Measurements from ENCODE around the gene COL16A1. TPM values are rescaled to one million over a fixed set of nuclear protein-coding genes. Genes with fewer than 3 reads are reported as not detected.
"Not testable (repeated sequence)": the region's sequence is repeated elsewhere in the genome, so short reads cannot be mapped to it uniquely, and the experiment has no call there.

COL16A1 gene
- polyA plus RNA-seq, 3 donors = 26.6 to 35.9 (median 30.8) TPM

DNA sequence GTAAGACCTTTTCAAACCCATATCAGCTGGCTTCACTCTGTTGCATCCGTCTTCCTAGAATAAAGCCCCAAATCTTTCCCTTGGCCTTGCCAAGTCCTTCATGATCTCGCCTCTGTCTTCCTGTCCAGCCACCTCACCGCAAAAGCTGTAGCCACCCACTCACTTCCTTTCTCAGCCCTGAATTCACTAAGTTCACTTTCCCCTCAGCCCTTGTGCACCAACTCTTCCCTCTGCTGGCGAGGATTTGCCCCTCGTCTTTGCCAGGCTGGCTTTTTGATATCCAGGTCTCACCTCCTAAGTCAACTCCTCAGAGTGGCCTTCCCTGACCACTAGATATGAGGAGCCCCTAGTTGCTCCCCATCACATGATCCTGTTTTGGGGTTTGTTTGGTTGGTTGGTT lies 3.9 kb upstream of the COL16A1 start:
- DNase-seq (ENCODE audit: low read depth in 3 of 3, low spot score in 2 of 3) = no peak

DNA sequence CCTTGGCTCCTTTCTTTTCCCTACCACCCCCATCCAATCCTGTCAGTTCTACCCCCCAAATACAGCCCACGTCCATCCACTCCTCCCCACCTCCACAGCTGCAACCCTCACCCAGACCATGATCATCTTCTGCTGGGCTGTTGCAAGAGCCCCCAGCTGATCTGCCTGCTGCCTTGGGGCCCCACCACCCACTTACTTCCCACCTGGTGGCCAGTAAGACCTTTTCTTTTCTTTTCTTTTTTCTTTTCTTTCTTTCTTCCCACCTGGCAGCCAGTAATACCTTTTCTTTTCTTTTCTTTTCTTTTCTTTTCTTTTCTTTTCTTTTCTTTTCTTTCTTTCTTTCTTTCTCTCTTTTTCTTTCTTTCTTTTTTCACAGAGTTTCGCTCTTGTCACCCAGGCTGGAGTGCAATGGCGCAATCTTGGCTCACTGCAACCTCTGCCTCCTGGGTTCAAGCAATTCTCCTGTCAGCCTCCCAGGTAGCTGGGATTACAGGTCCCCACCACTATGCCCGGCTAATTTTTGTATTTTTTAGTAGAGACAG lies 3.3 kb upstream of the COL16A1 start:
- DNase-seq (ENCODE audit: low read depth in 3 of 3, low spot score in 2 of 3) = not testable (repeated sequence)

DNA sequence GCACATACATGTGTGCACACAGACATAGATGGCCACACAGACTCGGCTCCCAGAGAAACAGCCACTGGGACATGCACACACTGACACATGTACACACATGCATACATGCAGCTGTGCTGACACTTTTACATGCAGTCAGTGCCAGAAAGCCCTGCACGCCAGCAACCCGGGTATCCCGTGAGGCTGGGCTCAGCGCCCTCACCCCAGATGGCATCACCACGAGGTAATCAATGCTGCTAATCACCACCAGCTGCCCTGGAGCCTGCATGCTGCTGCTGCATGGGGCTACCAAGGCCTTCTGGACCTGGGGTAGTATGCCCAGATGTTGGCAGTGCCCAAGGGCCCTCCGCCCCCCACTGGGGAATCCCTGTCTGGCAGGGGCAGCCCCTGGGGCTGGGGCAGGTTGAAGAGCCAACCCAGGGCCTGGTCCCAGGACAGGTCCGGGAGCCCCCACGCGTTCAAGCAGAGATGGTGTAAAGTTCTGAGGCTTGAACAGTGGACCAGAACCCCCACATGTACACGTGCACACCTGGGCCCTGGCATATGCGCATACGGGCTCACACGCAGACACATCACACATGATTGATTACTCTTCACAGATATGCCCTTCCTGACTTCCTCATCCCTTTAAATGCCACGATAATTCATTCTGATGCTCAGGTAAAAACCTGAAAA lies 2.7 kb upstream of the COL16A1 start:
- no peak for DNase-seq (ENCODE audit: low read depth in 3 of 3, low spot score in 2 of 3)

DNA sequence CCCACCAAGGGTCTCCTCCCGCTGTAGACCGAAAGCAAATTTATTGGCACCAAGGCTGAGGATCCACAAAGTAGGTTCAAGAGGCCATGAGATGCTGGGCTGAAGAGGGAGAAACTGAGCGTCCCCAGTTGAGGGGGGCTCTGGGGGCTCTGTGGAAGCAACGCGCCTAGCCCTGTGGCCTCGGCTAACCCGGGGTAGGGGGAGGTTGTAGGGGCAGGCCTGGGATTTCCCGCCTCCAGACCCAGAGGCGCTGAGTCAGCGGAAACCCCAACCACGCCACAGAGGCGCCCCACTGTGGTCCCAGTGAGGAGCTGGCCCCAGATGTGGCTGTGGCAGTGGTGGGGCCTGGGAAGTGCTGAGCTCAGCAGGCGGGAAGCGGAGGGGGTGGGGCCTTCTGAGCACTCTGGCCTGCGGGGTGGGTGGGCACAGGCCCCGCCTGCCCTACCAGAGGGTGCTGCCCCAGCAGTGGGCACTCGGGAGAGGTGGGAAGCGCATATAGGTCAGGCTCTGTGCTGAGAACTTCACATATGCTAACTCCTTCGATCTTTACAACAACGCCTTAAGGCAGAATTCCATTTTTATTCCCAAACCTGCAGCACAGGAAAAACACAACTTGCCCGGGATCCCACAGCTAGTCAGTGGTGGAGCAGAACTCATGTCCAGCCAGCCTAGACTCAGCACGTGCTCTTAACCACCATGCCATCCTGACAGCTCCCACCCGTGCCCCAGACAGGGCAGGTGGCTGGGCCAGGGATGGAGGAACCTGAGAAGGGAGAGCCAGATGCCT lies 1.5 kb upstream of the COL16A1 start:
- DNase-seq (ENCODE audit: low read depth in 3 of 3, low spot score in 2 of 3) = no peak

DNA sequence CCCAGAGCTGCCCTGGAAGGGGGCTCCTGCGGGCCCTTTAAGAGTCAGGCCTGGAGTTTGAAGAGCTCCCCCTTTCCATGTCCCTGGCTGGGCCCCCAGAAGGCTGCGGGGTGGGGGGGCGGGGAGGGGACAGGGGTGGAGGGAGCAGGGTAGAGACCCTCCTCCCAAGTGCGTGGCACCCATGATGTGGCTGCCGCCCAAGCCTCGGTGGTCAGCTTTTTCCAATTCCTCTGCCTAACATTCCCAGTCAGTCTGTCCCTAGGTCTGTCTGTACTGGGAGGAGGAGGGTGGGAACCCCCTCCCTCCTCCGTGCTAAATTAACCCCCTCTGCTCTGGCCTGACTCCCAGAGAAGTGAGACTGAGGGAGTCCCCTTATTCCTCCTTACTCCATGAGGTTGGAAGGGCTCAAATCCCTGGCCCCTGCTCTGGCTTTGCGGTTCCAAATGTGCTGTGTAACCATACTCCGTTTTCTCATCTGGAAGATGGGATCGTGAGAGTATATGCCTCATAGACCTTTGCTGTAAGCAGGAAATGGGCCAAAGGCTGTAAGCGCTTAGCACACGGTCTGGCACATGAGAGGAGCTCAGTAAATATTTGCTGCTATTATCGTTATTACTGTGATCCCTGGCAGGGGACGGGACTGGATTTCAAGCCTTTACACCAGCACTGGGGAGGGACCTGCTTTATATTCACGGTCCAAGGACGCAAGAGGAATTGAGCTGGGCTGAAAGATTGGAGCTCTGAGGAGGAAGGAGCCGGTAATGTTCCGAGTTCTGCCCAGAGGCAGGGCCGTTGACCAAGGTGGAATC lies 658 bp upstream of the COL16A1 start:
- no peak for DNase-seq (ENCODE audit: low read depth in 3 of 3, low spot score in 2 of 3)

DNA sequence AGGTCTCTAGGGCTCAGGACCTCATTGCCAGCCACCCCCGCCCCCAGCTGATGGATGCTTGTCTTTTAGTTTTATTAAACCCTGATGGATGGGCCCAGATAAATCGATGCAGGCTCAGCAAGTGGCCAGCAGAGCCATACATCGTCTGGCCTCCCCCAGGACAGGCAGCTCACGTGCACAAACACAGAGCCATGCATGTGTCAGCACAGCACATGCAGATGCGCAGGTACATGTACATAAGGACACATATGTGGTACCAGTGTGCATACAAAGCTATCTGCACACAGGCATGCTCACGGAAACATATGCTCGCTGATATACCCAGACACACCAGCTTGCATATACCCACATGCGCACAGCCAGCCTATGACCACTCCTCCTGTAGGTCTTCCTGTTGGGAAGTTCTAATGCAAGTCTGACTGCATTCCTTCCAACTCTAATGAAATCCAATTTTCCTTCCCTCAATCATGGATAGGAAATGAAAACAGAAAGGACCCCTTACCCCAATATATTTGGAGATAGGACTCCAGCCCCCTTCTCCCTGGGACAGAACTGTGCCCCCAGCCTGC lies 897 bp downstream of the COL16A1 start:
- DNase-seq (ENCODE audit: low read depth in 3 of 3, low spot score in 2 of 3) = no peak

DNA sequence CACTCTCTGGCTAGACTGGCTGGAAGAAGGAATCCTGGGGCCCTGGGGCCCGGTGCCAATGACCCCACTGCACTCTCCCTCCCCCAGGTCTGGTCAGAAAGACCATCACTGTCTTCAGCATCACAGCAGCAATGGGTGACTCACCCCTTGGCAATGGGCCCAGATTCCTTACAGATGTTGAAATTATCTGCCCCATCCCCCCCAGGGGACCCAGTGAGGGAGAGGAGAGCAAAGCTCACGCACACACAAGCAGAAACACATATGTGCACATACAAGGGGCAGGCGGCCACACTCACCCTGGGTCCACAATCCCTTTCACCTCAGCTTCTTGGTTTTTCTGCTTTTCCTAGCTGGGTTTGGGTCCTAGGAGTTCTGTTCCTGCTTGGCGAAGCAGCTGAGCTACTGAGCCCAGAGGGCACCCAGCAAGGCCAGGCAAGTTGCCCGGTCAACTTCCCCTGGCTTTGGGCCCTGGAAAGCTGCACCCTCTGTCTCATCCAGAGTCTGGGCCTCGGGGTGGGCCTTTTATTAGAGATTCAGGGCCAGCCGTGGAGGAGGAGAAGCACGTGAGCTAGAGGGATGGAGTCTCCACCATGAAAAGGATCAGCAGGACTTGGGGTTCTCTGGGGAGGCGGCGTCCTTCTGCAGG lies 2.6 kb downstream of the COL16A1 start:
- no peak for DNase-seq (ENCODE audit: low read depth in 3 of 3, low spot score in 2 of 3)

DNA sequence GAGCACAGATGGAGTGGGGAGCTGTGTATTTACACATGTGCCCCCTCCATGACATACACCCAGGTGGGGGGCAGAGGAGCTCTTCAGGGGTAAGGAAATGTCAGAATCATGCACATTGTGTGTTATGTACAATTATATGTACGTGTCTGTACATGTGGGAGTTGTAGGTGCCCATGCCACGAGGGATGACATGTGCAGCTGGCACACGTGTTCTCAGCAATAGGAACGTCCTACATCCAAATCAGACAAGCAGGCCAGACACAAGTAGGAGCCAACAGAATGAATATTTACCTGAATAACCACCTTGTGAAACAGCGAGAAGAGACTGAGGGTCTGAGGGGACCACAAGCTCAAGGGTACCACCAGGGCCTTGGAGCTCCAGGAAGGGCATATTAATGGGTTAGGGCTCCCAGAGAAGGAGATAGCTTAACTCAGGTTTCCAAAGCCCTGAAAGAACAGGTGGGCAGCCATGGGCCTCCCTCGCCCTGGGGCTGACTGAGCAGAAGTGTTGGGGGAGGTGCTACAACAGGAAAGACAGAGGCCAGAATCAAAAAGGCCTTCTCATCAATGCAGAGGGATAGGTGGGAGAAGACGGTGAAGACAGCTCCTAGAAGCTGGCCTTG lies 3.2 kb downstream of the COL16A1 start:
- no peak for DNase-seq (ENCODE audit: low read depth in 3 of 3, low spot score in 2 of 3)

DNA sequence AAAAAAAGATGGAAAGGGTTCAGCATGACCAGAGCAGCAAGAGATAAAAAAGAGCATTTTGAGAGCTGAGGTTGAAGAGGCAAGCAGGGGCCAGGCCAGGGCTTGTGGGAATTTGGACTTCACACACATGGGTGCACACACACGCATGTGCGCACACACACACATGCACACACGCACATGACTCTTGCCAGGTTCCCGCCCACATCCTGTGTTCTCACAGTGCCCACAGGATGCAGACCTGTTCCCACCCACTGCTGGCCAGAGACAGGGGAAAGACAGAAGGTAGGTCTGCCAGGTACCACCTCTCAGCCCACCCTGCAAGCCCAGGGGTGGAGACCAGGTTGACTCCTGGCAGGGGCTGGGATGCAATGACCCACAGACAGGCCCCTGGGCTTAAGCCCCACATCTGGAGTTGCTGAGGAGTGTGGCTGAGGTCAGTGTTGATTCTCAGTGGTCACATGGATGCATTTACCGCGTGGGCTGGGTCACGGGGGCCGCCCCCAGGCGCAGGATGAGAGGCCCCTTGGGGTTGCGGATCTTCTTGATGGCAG lies 4.4 kb downstream of the COL16A1 start:
- no peak for DNase-seq (ENCODE audit: low read depth in 3 of 3, low spot score in 2 of 3)

DNA sequence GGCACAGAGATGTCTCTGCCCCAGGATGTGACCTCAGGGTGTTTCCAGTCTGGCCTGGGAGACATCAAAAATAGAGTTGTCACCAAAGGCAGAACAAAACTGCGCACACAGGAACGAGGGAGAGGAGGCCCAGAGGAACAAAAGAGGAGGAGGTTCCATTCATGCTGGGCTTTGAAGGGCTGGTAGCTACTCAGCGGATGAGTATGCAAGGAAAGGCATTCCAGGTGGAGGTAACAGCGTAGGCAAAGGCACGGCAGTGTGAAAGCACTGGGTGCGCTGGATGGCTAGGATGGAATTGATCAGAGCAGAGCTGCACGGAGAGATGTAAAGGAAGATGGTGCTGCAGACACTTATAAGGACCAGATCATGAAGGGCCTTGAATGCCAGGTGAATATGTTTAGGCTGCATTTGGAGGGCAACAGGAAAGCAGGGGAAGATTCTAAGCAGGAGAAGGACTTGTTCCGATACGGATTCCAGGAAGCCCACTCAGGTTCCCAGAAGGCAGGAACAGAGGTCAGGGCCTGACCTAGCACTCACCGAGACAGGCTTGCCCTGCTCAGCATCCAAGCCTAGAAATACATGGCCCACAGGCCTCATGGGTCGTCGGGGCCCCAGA lies 6.3 kb downstream of the COL16A1 start:
- no peak for DNase-seq (ENCODE audit: low read depth in 3 of 3, low spot score in 2 of 3)

DNA sequence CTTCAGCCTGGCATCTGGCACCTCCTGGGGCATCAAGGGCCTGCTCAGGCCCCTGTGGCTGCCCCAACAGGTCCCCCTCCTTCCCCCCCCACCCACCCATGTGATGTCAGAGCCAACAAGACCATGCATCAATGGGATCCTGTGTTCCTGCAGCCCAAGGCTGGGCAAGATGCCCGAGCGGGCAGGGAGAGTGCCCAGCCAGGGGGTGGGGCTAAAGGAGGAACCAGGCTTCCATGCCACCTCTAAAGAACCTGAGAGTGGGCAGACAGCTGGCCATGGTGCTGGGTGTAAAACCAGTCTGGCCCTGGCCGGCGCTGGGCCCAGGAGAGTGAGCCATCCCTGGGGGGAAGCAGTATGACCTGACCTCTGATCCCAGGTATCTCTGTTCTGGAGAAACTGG lies 7.6 kb downstream of the COL16A1 start:
- DNase-seq (ENCODE audit: low read depth in 3 of 3, low spot score in 2 of 3) = no peak

DNA sequence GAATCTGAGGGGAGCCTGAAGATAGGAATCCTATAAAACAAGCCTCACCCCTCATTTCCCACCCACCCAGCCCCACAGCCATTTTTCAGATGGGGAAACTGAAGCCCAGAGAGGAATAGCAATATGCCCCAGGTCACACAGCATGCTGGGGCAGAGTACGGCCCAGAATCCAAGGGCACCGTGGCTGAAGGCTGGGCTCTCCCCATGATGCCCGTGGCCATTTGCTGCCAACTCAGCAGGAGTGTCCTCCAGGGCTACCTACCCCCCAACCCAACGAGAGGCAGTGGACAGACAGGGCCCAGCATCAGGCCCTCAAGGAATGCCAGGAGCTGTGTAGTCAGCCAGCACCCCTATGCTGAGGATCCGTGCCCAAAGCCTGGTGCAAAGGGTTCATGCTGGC lies 8.5 kb downstream of the COL16A1 start:
- no peak for DNase-seq (ENCODE audit: low read depth in 3 of 3, low spot score in 2 of 3)

DNA sequence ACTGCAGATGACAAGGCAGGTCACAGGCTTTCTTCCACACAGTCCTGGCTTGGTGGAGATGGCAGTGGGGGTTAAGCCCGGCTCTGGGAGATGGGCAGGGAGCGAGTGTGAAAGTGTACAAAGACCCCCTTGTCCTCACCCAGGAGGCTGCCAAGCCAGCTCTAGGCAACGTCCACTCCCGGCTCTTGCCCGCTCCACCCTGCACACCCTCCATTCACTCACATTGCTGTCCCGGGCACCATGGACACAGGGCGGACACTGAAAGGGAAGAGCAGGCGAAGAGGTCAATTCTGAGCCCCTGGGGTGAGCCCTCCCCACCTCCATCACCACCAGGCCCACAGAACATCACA lies 8.9 kb downstream of the COL16A1 start:
- no peak for DNase-seq (ENCODE audit: low read depth in 3 of 3, low spot score in 2 of 3)

DNA sequence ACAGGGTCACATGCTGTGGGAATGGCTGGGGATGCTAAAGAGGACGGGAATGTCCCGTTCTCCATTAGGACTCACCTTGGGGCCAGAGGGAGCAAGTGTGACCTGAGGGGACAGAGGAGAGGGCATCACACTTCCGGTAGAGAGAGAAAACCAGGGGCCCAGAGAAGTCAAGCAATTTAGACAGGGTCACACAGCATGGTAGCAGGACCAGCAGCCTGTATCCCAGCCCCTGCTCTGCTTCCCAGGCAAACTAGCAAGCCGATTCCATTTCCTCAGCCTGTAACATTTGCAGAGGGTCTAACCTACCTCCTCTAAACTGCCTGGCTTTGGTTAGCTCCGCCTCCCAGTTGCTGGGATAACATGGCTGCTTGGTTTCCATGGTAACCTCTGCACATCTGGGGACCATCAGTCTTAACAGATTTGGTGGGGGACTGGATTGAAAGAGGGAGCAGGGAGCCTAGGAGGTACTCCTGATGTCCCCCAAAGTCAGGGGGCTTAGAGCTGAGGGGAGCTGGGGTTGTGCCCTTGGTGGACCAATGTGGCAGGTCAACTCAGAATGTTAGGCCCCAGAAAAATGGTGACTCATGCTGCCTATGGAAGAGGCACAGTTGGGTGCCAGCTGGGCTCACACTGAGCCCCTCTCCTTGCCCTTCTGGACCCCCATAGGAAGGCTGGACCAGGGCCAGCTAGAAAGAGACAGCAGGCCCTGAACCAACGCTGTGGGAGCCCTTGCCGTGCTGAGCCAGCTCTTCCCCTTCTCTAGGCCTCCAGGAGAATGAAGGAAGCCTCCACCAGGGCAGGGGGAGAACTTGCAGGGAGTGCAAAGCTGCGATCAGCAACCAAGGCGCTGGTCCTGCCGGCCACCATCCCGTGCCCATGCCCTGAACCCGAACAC lies 9.5 kb downstream of the COL16A1 start:
- DNase-seq (ENCODE audit: low read depth in 3 of 3, low spot score in 2 of 3) = no peak

DNA sequence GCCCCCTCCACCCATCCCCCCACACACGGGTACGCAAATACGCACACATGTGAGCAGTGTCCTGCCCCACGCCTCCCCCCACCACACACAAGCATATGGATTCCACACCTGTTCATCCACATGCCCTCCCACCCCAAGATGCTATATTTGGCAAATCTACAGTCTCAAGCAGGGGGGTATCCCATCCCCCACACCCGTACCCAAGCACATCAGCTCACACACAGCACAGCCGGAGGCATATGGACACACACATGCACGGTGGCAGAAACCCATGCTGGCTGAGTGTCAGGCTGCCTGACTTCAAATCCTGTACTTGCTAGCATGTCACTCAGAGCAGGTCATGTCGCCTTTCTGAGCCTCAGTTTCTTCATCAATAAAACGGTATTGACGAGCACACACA lies 10.6 kb downstream of the COL16A1 start:
- DNase-seq (ENCODE audit: low read depth in 3 of 3, low spot score in 2 of 3) = no peak

DNA sequence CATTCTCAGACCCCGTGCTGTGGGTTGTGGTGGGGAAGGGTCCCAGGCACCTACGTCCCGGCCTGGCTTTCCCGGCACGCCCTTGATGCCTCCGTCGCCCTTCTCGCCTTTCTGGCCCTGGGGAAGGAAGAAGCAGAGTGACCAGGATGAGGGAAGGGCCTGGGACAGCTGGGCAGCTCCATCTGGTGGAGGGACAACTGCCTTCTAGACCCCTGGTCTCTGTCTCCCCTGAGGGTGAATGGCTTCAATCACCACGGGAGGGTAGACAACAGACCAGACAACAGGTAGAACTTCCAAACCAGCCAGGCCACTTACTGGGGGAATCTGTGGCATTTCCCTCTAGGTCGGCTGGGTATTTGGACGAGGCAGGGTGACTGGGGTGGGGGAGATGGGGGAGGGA lies 11.9 kb downstream of the COL16A1 start:
- no peak for DNase-seq (ENCODE audit: low read depth in 3 of 3, low spot score in 2 of 3)

DNA sequence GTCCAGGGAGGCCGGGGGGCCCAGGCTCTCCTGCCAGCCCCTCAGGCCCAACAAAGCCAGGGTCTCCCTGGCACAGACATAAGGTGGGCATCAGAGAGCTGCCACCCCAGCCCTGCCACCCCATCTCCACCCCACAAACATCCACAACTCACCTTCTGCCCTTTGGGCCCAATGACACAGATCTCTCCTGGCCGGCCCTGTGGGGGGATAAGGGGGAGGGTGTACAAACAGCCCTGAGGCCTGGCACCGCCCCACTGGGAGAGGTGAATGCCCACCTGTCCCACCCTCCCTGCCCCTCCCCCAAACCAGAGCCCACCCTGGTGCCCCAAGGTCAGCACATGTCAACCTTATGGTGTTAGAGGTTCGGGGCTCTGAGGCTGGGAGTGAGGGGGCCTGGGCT lies 12.4 kb downstream of the COL16A1 start:
- DNase-seq (ENCODE audit: low read depth in 3 of 3, low spot score in 2 of 3) = no peak

DNA sequence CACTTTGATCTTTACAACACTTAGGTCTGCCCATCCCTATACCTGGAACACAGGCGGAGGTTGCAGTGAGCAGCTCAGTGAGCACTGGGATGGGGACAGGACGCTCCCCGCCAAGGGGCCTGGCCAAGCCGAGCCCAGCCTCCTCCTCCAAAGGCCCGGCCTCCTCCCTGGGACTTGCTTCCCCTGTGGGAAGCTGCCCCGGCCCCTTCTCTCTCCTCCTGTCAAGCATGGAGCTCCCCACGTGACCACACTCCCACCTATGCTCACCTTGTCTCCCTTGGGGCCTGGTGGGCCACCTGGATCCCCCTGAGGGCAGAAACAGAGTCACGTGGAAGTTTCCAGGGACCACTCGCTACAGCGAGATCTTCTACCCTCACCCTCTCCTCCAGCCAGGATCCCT lies 12.9 kb downstream of the COL16A1 start:
- no peak for DNase-seq (ENCODE audit: low read depth in 3 of 3, low spot score in 2 of 3)

Data from right renal cortex interstitium (tissue), 3 donors.